Lower leg skin (tissue), 4 donors: ENCODE data around the gene LMO1. TPM values are rescaled to one million over a fixed set of nuclear protein-coding genes. Genes with fewer than 3 reads are reported as not detected.

ENCODE experiments used
- DNase-seq, 2 donors: peaks; one replicate each; pipeline ENCODE4 v3.0.0-alpha.2; 2019; ENCODE audit warnings: low spot score in 2 of 2
- H3K4me3 ChIP-seq: fragments of 200-600 bp; sonication (generic); 2 replicates; pipeline ENCODE4 v1.5.1; 2017; ENCODE audit warnings: mild to moderate bottlenecking, low read depth; ENCODE audit not compliant: poor library complexity, severe bottlenecking
- CTCF ChIP-seq, 3 donors: fragments of 450-650 bp; IDR thresholded peaks; one replicate each; pipeline ENCODE4 v1.5.1; 2016; ENCODE audit warnings: antibody characterized with exemption in 3 of 3, mild to moderate bottlenecking in 3 of 3, moderate library complexity in 2 of 3
- POLR2A ChIP-seq, 2 donors: fragments of 450-650 bp; IDR thresholded peaks; one replicate each; pipeline ENCODE4 v1.6.1; 2016 to 2017; ENCODE audit warnings: antibody characterized with exemption in 2 of 2, mild to moderate bottlenecking in 1 of 2, moderate library complexity in 1 of 2
- WGBS, 2 donors: methylation state at CpG; one replicate each; pipeline ENCODE4 v1.1.5; 2018; 5-methylcytosine and 5-hydroxymethylcytosine counted together
- intact Hi-C: fragments of 100-400 bp; cut with DNase I; formaldehyde crosslinking; loops from one replicate; pipeline ENCODE4 v1.15.0; 2023; ENCODE audit warnings: low total_unique reads
- total RNA-seq, 4 donors: library from RNA; depleted of rRNA; stranded (reverse); fragments of >200 nt; gene quantifications; one replicate each; pipeline ENCODE4 v1.1.0, GENCODE V29; 2016

The LMO1 gene
- total RNA-seq, 4 donors from 2014 or later: 7.0 to 19.3 (median 8.4) TPM

DNA sequence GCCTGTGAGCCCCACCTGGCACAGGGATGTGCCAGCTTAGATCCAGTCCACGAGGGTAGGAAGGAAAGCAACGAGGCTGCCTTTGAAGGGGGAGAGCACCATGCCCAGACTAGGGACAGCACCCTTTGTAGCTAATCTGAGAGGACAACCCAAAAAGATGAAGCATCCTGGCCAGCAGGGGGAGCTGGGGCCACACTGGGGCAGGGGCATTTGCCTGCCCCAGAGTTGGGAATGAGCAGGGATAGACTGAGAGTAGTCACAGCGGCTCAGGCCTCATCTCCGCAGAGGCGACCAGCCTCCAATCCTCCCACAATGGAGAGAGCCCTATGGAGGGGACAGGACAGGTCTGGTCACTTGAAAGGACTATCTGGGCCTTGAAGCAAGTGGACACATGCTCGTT is 16.4 kb downstream of the LMO1 start:
- no peak for DNase-seq
- WGBS, 2 donors: 63 to 75% methylated on average over 6 of the region's 6 CpGs
- TF ChIP-seq CTCF (IDR thresholded peaks at IDR 0.05) (no peak), POLR2A (IDR thresholded peaks at IDR 0.05) (no peak)
- H3K4me3 ChIP-seq: no peak overlapping the region
- intact Hi-C loops: no loop called here

- TF ChIP-seq POLR2A (IDR thresholded peaks at IDR 0.05) (no peak), CTCF (IDR thresholded peaks at IDR 0.05) (no peak)
- 91 to 93% methylated on average over 5 of the region's 5 CpGs for WGBS, 2 donors
- no peak for DNase-seq
- intact Hi-C loops: no loop called here
- no peak overlapping the region for H3K4me3 ChIP-seq
Measured at GRCh38 chr11:8243458-8243857, 20.2 kb downstream of the LMO1 start.

DNA sequence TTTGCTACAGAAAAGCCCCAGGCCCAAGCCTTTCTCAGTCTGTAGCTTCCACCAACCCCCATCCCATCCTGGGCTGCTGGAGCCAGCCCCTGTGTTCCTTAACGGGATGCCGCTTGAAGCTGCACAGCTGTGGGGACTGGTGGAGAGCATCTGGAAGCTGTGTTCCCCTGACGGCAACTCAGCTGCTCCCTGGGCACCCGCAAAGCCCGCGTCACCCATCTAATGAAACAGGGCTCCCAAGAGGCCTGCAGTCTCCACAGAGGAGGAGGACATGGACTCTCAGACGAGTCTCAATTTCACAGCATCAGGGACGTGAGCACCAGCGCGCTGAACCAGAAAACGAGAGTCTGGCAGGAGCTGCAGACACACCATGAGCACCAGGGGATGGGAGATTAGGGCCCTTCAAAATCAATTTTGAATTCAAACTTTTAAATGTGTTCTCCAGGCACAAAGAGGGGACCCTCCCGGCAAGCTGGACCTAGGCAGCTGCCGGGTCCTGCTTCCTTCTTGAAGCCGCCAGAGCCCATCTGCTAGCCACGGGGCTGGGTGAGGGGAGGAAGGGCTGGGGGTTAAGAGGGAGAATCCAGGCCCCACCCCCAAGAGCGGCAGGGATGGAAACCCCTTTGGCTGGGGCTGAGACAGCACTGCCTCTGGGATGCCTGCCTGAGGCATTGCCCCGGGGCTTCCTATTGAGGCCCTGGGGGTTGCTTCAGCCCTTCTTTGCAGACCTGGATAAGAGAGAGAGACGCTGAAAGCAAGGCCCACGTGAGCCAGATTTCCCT is 21.0 kb downstream of the LMO1 start:
- no peak overlapping the region for H3K4me3 ChIP-seq
- TF ChIP-seq POLR2A (IDR thresholded peaks at IDR 0.05) (no peak), CTCF (IDR thresholded peaks at IDR 0.05) (no peak)
- DNase-seq: no peak
- intact Hi-C loops: no loop called here
- 68 to 69% methylated on average over 19 of the region's 19 CpGs for WGBS, 2 donors

GRCh38 chr11:8242118-8242475 is 21.6 kb downstream of the LMO1 start:
- H3K4me3 ChIP-seq: no peak overlapping the region
- intact Hi-C loops: no loop called here
- no peak for TF ChIP-seq POLR2A (IDR thresholded peaks at IDR 0.05)
- no peak for DNase-seq
- WGBS, 2 donors: 68 to 88% methylated on average over 3 of the region's 3 CpGs

- H3K4me3 ChIP-seq: no peak overlapping the region
- no peak for DNase-seq
- TF ChIP-seq POLR2A (IDR thresholded peaks at IDR 0.05) (no peak), CTCF (IDR thresholded peaks at IDR 0.05) (no peak)
- intact Hi-C loops: no loop called here
Measured at GRCh38 chr11:8241373-8242117, 22.1 kb downstream of the LMO1 start.

- no peak for DNase-seq
- H3K4me3 ChIP-seq: no peak overlapping the region
- intact Hi-C loops: no loop called here
- 75 to 76% methylated on average over 6 of the region's 6 CpGs for WGBS, 2 donors
- TF ChIP-seq POLR2A (IDR thresholded peaks at IDR 0.05) (no peak), CTCF (IDR thresholded peaks at IDR 0.05) (no peak)
Measured at GRCh38 chr11:8239536-8240228, 24.0 kb downstream of the LMO1 start.
